ENCODE data around the gene PDE6C.
"Not testable (repeated sequence)": the region's sequence is repeated elsewhere in the genome, so short reads cannot be mapped to it uniquely, and the experiment has no call there.

- TF ChIP-seq CTCF, EZH2, EZH2phosphoT487 (IDR thresholded peaks at IDR 0.05): not testable (repeated sequence)
These were observed 84.2 kb downstream of the PDE6C start for GRCh38 chr10:93696582-93696981.
